CD4-positive, alpha-beta T cell treated with Interleukin-10 for 1 hour (primary cell): Measurements from ENCODE around the gene CWC27.
"Not testable (repeated sequence)": the region's sequence is repeated elsewhere in the genome, so short reads cannot be mapped to it uniquely, and the experiment has no call there.

Source experiments
- DNase-seq: peaks from one replicate; pipeline ENCODE4 v3.0.0-alpha.2; 2020

Gene CWC27

DNA sequence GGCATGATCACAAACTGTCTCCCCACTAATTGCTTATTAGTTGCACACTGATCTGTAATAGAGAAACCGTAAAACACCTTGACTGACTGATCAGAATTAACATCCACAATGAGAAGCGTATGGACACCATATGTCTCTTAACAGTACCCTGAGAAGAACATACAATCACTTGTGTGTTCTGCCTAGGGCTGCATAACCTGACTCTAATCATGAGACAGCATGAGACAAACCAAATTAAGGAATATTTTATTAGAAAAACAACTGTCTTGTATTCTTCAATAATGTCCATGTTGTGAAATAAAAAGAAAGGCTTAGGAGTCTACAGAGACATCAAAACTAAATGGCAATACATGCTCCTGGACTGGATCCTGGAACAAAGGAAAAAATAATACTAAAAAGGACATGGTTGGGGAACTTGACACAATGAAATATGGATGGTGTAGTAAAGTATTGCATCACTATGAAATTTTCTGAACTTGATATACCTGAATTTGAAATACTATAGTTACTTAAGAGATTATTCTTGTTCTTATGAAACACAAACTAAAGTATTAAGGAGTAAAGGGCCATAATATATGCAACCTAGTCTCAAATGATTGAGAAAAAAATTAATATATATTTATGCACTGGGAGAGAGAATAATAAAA is 162.1 kb downstream of the CWC27 start:
- no peak for DNase-seq

- not testable (repeated sequence) for DNase-seq
These were observed 170.7 kb downstream of the CWC27 start for GRCh38 chr5:64939422-64939771.

- no peak for DNase-seq
These were observed 171.2 kb downstream of the CWC27 start for GRCh38 chr5:64939772-64940510.

DNA sequence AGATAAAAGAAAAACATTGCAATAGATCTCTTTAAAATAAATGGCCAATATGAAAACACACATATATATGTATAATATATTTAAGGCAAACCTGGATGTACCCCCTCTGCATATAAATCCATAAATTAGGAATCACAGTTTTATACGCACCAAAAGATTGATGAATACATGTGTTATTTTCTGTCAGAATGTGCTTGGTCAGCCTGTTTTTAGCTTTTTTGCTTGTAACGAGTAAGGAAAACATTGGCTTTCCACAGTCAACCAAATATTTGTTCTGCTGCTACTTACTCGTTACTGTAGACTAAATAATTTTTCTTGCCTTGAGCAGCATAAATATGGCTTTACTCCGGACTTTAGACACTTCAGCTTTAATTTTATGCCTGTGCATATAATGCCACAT is 173.7 kb downstream of the CWC27 start:
- DNase-seq = no peak

GRCh38 chr5:64944868-64945267 is 176.1 kb downstream of the CWC27 start:
- DNase-seq = no peak

DNA sequence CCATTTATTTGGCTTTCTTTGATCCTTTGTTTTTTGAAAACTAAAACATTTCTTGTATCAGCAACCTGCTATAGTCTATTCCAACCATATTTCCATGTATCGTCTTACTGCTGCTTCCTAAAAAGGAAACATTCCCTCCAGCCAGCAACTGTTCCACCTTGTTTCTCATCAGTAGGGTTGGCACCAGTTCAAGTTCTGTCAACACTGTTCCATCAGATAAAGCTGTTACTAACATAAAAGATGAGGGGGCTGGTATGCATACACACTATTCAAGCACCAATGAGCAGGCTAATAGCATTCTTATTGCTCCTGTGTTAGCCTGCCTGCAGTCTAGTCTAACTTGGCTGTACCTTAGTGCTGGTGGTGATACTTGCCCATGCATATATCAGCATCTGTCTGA is 178.3 kb downstream of the CWC27 start:
- no peak for DNase-seq

GRCh38 chr5:64947801-64948200 is 179.1 kb downstream of the CWC27 start:
- DNase-seq = no peak

DNA sequence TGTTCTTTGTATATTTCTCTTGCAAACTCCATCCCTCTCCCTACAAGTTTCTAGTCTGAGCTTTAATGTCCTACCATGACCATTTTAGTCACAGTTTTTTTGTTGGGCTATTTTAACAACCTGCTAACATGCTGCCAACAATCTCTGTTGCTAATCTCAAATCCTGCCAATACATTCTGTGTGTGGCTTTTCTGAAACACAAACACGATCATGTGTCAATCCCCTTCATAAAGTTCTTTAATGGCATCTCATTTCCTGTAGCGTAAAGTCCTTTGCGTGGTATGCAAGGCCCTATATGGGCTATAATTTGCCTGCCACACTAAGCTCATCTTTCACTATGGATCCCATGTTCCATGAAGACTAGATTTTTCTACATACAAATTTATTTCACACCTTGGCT is 180.6 kb downstream of the CWC27 start:
- no peak for DNase-seq

DNA sequence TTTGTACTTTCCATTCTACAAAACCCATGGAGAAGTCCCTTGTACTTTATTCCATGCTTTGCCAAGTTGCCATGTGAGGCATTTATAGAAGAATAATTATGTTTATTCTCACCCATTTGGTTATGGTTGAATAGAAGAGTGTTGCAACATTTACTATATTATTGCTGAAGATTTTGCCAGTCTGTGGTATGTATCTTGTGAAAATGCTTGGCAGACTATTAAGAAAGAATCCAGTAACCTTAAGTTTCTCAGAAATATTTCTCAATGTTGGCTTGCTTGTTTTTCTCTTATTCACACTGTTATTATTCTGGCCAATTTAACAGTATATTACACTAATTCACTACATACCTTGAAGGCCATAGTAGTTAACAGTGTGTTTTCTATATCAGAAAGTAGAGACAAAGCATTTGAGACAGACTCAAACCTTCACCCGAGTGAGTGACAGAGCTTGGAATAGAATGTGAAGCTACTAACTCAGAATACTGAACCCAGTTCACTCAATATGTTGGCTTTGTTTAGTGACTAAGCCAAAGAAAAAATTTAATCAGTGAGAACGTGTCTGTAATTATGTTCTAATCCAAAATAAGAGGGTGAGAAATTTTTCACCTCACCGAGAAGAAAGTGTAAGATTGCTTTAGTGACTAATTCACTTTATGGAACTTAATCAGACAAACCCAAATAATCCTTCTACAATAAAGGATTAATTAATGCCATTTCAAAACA is 184.4 kb downstream of the CWC27 start:
- no peak for DNase-seq

DNA sequence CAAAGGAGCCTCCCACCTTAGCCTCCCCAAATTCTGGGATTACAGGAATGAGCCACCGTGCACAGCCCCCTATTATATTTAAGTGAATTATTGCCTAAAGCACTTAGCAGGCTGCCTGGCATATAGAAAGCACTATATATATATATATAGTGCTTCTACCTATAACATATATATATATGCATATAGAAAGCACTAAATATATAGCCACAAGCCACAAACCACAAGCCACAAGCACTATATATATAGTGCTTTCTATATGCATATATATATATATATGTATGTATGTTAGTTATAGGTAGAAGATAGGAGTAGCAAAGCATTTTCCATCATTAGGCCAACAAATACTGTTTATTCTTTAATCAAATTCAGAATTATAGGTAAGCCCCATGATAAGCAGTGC is 185.8 kb downstream of the CWC27 start:
- DNase-seq = no peak

- peak; percentile 42 for DNase-seq
These were observed 190.1 kb downstream of the CWC27 start for GRCh38 chr5:64958757-64959391.

GRCh38 chr5:64963278-64963677 is 194.5 kb downstream of the CWC27 start:
- DNase-seq = no peak

- DNase-seq = no peak
These were observed 199.9 kb downstream of the CWC27 start for GRCh38 chr5:64968591-64969110.

GRCh38 chr5:64969578-64969977 is 200.8 kb downstream of the CWC27 start:
- no peak for DNase-seq

DNA sequence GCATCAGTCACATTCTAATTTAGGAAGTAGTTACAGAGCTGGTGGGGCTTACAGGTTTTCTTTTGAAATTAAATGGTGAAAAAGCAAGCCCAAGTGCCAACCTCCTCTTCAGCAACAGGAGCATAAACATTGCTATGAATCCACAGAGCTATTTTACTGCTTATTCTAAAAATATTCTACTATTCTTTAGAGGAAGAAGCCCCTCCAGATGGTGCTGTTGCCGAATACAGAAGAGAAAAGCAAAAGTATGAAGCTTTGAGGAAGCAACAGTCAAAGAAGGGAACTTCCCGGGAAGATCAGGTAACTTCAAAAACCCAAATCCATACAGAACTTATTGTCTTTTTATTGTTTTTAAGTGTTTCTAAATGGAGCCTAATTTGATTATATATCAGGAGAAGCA is 202.8 kb downstream of the CWC27 start:
- no peak for DNase-seq

DNA sequence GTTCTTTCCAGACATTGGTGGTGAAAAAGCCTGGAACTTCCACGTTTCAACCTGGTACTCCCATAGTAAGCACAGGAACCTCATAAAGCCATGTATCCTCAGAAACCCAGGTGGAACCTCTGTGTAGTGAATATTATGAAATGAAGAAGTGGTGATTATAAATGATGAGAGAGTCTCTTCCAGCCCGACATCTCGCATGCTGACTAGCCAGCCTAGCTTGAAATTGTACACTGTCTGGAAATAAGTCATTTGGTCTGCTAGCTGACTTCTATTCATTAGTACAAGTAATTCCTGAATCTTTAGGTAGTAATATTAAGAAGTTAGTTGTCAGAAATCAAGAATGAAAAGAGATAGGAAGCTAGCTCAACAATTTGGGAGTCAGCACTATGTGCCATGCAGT is 203.3 kb downstream of the CWC27 start:
- no peak for DNase-seq

DNA sequence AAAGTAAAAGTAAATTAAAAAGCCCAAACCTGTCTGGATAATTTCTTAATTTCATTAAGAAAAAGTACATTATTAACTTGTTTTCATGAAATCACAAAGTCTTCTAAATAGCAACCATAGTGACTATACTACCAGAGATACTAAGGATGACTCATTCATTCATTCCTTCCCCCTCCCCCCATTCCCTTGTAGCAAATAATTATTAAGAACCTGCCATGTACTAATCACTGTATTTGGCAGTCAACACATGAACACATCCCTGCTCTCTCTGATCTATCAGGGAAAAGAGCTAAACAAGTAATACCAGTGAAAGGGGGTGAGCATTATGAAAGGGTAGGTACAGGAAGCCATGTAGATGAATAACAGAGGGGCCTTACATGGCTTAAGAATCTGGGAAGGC is 203.9 kb downstream of the CWC27 start:
- no peak for DNase-seq

DNA sequence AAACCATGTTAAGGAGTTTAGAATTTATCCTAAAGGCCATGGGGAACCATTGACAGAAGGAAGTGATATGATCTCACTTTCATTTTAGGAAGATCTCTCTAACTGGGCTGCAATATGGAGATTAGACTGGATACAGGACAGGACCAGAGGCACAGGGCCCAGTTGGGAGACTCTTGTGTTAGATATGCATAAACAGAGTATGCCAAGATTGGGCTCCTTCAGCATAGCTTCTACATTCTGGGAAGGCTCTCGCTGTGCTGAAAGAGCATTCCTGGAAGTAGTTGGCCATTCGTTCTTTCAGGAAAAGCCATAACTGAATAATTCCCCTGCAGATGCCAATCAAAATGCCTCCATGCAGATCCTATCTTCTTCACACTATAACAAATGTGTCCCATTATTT is 204.5 kb downstream of the CWC27 start:
- no peak for DNase-seq

DNA sequence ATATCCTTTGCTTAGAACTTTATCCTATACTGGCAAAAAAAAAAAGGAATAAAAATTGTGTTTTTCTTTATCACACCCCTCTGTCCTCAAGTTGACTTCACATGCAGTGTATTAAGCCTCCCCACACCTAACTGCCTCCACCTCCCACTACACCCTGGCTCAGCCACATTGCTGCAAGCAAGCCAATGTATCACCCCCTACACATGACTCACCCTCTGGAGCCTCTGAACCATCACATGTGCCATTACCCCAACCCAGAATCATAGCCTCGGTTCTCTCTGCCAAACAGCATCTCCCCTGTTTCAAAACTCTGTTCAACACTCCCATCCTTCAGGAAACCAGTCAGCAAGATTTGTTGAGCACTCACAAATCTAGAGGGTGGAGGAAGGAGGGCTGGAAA is 209.0 kb downstream of the CWC27 start:
- DNase-seq = no peak

GRCh38 chr5:64978546-64978945 is 209.8 kb downstream of the CWC27 start:
- no peak for DNase-seq

DNA sequence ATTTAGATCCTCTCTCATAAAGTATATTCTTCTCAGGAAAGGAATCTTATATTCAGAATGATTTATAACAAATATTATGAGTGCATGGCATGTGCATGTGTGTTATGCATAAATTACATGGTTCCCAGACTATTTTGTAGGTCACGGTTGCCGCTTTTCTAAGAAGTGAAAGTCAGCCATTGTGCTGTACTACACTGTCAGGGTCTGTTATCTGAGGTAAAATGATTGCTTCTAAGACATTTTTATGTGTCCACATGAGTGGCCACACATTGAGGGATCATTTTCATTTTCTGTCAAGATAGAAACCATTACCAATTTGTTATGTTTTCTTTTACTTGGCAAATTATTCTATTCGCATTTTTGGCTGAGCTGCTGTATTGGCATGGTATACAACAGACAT is 210.8 kb downstream of the CWC27 start:
- no peak for DNase-seq

DNA sequence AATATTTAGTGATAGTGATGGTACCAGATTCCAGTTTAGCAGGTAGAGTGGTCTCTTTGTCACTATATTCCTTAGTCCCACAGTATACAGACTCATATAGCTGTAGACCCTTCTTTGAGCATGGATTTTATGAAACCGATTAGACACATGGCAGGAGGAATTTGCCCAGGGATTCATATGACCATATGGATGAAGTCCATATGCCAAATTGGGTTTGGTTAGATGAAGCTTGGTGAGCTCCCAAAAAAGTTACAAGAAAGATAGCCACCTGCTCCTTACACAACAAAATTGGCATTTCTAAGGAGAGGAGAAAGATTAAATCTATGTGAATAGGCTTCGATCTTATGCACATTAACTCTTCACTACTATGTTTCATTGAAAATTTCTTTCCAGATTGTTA is 211.4 kb downstream of the CWC27 start:
- DNase-seq = no peak

DNA sequence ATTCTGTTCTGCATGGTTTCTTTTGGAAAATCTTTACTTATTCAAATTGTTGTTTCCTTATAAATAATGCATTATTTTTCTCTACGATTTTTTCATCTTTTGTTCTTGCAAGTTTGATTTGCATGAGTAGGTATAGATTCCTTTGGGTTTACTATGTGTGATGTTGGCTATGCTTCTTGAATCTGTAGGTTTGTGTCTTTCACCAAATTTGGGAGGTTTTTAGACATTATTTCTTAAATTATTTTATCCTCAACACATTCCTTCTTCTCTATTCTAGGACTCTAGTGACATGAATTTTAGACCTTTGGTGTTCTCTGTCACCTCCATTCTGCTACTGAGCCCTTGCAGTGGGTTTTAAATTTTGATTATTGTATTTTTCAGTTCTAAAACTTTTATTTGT is 219.0 kb downstream of the CWC27 start:
- no peak for DNase-seq

DNA sequence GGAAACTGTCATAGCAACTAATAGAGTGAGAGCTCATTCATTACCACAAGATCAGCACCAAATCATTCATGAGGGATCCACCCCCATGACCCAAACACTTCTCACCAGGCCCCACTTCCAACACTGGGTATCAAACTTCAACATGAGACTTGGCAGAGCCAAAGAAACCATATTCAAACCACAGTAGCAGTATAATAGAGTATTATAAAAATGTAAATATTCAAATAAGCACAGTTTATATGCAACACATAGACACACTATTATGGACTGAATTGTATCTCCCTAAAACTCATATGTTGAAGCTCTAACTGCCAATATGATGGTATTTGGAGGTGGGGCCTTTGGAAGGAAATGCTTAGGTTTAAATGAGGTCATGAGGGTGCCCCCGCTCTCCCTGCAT is 240.5 kb downstream of the CWC27 start:
- DNase-seq = no peak
